Peyer's patch (tissue), 4 donors: ENCODE measurements around the gene HTT-AS.

Source experiments
- POLR2A ChIP-seq, 2 donors: fragments of 450-650 bp; IDR thresholded peaks; one replicate each; pipeline ENCODE4 v1.5.1; 2017; ENCODE audit warnings: antibody characterized with exemption in 2 of 2, mild to moderate bottlenecking in 2 of 2, moderate library complexity in 2 of 2
- TF ChIP-seq, protein P1 (sequence below), 6 experiments: fragments of 450-650 bp in 4 of 6; fragments of 200-600 bp in 2 of 6; sonication (generic) in 1 of 6; IDR thresholded peaks; one replicate each; pipeline ENCODE4 v1.5.1; 2017 to 2019; ENCODE audit warnings: antibody characterized with exemption in 6 of 6, mild to moderate bottlenecking in 3 of 6, moderate library complexity in 1 of 6

DNA sequence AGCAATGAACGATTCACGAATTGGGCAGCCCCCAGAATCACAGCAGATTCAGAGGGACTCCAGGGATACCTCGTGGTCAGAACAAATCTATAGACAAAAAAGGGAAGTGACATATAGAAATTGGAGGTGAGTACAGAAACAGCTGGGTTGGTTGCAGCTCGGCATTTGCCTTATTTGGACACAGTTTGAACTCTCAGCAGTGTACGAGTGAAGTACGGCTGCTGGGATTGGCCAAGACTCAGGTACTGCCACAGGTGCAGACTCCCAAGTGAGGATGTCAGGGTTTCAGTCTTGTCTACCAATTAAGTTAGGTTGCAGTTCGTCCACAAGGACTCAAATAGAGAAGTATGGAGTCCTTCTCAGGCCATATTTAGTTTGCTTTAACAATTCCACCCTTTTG is 28.2 kb downstream of the HTT-AS start:
- TF ChIP-seq, protein P1, sequence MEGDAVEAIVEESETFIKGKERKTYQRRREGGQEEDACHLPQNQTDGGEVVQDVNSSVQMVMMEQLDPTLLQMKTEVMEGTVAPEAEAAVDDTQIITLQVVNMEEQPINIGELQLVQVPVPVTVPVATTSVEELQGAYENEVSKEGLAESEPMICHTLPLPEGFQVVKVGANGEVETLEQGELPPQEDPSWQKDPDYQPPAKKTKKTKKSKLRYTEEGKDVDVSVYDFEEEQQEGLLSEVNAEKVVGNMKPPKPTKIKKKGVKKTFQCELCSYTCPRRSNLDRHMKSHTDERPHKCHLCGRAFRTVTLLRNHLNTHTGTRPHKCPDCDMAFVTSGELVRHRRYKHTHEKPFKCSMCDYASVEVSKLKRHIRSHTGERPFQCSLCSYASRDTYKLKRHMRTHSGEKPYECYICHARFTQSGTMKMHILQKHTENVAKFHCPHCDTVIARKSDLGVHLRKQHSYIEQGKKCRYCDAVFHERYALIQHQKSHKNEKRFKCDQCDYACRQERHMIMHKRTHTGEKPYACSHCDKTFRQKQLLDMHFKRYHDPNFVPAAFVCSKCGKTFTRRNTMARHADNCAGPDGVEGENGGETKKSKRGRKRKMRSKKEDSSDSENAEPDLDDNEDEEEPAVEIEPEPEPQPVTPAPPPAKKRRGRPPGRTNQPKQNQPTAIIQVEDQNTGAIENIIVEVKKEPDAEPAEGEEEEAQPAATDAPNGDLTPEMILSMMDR (IDR thresholded peaks at IDR 0.05), result no peak
- no peak for TF ChIP-seq POLR2A (IDR thresholded peaks at IDR 0.05)
